ENCODE measurements around the gene PDGFC.
A peak's percentile ranks its signal among the peaks of the same experiment; 100 is the strongest.

Gene PDGFC

GRCh38 chr4:156775813-156776212, 195.8 kb downstream of the PDGFC start:
- no peak for DNase-seq

DNA sequence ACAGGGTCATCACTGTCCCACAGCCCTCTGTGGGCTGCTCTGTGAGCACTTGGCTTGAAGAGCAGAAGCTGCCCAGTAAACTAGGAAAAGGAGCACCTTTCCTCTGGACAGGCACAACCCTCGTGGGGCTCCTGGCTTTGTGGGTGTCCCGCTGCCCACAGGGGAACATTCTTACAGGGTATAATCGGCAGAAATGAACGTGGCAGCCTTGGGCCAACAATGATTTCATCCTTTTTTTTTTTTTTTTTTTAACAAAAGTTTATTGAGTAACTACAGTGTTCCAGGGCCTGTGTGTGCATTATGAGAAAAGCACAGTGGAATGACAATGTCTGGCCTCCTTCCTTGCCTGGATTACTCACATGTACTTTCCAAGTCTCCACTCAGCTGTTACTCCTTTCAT, 197.2 kb downstream of the PDGFC start:
- no peak for DNase-seq

GRCh38 chr4:156773648-156774357, 197.8 kb downstream of the PDGFC start:
- DNase-seq: no peak

- DNase-seq: no peak
These were observed 200.3 kb downstream of the PDGFC start for GRCh38 chr4:156771171-156771837.

DNA sequence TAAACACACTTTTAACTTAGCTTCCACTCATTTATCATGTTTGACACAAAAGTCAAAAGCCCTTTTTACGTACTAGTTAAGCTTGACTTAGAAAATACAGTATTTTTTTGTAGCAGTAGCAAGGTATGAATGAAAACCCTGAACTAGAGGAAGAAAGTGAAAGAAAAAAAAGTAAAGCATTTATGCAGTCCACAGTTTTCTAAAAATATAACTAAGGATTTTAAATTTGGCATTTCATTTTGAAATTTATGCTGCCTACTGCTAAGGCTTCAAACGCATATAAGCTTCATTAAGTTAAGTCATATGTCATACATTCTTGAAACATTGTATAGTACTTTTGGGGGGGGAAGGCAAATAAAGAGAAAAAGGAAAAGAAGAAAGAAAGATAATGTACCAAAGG, 201.5 kb downstream of the PDGFC start:
- no peak for DNase-seq

DNA sequence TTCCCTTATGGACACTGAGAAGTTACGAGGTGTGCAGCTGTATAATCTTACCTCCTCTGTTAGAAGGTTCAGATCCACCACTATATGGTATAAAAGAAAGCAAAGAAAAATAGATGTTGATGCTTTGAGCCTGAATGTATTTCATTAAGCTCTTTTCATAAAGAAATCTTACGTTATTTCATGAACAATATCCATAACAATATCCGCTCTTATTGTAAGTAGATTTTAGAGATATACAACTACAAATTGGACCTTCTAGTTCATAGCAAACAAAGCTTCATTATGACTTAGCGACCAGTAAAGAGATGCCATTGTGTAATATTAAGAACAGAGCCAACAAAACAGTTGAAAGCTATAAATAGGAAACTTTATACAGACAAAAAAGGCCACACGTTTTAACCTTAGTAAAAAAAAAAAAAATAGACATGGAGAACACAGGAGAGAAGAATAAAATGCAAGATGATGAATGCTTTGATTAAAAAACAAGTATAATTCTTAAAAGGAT, 203.6 kb downstream of the PDGFC start:
- no peak for DNase-seq

DNA sequence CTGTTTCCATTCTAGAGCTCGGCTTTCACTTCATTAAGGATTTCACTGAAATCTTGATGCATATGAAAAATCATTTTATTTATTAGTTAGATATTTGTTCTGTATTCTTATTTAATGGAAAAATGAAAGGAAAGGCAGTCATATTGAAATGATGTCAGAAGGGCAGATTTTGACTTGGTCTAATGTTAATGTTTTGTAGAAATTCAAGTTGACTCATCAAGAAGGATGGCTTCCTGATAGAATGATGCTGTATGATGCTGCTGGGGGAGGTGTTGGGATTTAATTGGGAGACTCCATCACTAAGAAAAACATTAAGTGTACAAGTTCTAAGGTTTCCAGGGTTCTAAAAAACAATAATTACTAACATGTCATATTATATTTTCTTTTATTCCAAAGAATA, 204.8 kb downstream of the PDGFC start:
- DNase-seq: no peak

GRCh38 chr4:156765277-156765676, 206.3 kb downstream of the PDGFC start:
- DNase-seq: no peak

GRCh38 chr4:156764846-156765245, 206.8 kb downstream of the PDGFC start:
- DNase-seq: no peak

- DNase-seq: no peak
These were observed 207.5 kb downstream of the PDGFC start for GRCh38 chr4:156764145-156764544.

DNA sequence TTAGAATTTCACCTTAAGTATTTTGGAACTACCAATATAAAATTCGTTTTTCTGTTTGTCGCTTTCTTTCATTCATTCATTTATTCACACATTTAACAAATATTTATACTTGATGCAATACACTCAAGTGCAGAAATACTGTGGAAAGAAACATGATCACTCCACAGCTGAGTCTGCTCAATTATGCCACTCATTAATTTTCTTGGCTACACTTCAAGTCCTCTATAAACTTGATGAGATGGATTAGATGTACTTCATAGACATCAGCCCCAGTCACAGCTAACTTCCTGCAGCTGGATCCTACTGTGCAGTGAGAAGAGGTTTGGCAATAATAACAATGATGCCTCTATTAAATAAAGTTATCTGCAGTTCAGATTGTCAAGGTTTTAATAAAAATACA, 208.1 kb downstream of the PDGFC start:
- peak; percentile 32 for DNase-seq

- no peak for DNase-seq
These were observed 208.7 kb downstream of the PDGFC start for GRCh38 chr4:156762851-156763250.

DNA sequence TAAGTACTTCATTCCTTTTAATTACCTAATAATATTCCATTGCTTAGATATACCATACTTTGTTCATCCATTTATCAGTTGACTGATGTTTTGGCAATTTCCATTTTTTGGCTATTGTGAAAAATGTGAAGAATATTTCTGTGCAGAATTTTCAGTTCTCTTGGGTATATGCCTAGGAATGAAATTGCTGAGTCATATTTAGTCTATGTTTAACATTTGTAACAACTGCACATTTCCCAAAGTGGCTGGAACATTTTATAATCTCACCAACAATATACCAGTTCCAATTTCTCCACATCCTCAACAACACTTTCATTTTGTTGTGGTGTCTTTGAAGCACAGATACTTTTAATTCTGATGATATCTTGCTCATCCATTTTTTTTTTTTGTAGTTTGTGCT, 215.5 kb downstream of the PDGFC start:
- no peak for DNase-seq

DNA sequence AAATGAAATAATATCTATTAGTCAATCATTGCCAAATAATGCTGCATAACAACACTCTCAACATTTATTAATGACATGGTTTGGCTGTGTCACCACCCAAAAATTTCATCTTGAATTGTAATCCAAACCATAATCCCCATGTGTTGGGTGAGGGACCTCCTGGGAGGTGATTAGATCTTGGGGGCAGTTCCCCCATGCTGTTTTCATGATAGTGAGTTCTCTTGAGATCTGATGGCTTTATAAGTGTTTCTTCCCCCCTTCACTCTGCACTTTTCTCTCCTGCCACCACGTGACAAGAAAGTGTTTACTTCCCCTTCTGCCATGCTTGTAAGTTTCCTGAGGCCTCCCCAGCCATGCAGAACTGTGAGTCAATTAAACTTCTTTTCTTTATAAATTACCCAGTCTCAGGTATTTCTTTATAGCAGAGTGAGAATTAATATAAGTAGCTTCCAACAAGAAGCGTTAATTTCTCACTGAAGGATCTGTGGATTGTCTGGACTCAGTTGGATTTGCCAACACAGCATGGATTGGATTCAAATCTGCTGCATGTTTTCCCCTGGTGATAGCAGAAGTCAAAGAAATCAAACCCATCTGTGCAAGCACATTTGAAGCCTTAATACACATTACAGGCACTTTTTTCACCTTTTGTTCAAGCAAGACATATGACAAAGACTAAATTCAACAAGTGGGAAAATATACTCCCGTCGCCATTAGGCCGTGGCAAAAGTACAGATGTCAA, 216.6 kb downstream of the PDGFC start:
- DNase-seq: no peak

- no peak for DNase-seq
These were observed 220.1 kb downstream of the PDGFC start for GRCh38 chr4:156751486-156751885.

GRCh38 chr4:156749426-156750403, 221.9 kb downstream of the PDGFC start:
- DNase-seq: no peak

DNA sequence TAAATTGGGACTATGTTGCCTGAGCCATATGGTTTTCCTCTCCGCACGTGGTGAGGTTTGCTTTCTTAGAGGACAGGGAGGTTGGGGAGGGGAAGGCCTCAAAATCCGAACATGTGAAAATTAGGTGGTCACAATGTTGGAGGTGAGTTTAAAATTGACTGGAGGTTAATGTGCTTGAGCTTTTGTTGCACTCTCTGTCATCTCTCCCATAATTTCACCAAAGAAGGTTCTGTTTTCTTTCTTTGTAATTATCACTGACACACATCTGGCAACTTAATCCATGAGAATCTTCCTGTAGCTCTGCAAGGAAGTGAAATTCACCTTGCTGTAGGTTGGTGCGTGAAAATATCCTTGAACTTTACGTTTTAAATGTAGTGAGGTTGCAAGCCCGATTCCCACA, 225.5 kb downstream of the PDGFC start:
- no peak for DNase-seq

DNA sequence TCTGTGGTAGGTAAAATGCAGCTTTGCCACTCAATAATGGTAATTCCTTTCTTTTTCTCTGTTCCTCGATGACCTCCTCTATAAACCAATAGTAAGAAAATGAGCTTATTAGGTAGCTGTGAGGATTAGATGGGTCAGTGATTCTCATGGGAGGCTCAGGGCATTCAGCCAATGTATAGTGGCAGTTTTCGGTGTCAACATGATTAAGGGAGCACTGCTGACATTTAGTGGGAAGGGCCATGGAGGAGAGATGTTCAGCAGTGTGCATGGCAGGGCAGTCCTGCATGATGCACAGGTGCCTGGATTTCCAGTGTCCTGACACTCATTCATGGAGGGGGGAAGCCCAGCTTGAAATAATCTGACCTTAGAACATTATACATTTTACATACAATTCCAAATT, 232.8 kb downstream of the PDGFC start:
- no peak for DNase-seq

- DNase-seq: no peak
These were observed 236.4 kb downstream of the PDGFC start for GRCh38 chr4:156734965-156735895.

DNA sequence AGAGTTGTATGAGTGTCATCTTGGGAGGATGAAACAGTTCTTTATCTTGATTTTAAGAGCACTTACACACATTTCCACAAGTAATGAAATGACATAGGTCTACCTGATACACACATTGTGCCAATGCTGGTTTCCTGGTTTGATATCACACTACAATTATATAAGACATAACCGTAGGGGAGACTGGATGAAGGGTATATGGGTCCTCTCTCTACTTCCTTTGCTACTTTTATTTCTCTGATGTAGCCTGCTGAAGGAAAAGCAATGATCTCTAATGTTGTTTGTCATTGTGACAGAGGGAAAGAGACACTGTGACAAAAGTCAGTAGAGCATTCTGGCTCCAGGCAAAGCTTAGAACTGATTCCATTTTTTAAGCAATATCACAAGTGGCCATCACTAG, 238.0 kb downstream of the PDGFC start:
- no peak for DNase-seq

DNA sequence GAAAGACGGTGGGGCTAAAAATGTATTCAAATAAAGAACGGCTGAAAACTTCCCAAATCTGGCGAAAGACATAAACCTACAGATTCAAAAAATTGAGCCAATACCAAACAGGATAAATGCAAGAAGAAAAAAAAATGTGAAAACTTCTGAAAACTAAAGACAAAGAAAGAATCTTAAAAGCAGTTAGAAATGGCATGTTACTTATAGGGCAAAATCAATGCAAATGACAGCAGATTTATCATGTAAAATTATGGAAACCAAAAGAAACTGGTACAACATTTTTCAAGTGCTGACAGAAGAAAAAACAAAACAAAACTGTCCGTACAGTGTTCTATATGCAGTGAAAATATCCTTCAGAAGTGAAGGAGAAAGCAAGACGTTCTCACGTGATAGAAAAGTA, 239.0 kb downstream of the PDGFC start:
- DNase-seq: no peak

Measured in left hindlimb (tissue), 1 donor.